GM23338 (cell line): ENCODE data around the gene FNDC3B.

Experiments used
- CREB1 ChIP-seq: fragments of 250-450 bp; sonication (Bioruptor Pico); IDR thresholded peaks from 2 replicates; pipeline ENCODE4 v1.5.0; 2020; ENCODE audit warnings: low read depth, mild to moderate bottlenecking, moderate library complexity
- CTCF ChIP-seq, 2 experiments: fragments of 200-600 bp in 1 of 2; sonication (generic) in 1 of 2; conservative IDR thresholded peaks; 2 replicates each; pipeline versions ENCODE4 v1.5.1 to v1.6.1; 2016 to 2017; ENCODE audit warnings: antibody characterized with exemption in 2 of 2, low read depth in 2 of 2, mild to moderate bottlenecking in 2 of 2, moderate library complexity in 1 of 2
- EZH2 ChIP-seq: fragments of 200-600 bp; sonication (generic); IDR thresholded peaks from one replicate; pipeline ENCODE4 v1.8.0; 2017; ENCODE audit warnings: antibody characterized with exemption, mild to moderate bottlenecking, low read depth; ENCODE audit not compliant: unreplicated experiment
- EZH2phosphoT487 ChIP-seq: fragments of 200-600 bp; sonication (generic); IDR thresholded peaks from one replicate; pipeline ENCODE4 v1.8.1; 2018; ENCODE audit warnings: antibody characterized with exemption; ENCODE audit not compliant: unreplicated experiment
- JUNB ChIP-seq: IDR thresholded peaks from one replicate; pipeline ENCODE4 v1.6.1; 2016; ENCODE audit warnings: antibody characterized with exemption; ENCODE audit not compliant: unreplicated experiment
- NANOG ChIP-seq: IDR thresholded peaks from 2 replicates; pipeline ENCODE4 v1.6.1; 2016; ENCODE audit warnings: antibody characterized with exemption, borderline replicate concordance
- POLR2AphosphoS5 ChIP-seq: IDR thresholded peaks from 2 replicates; pipeline ENCODE4 v1.6.1; 2016; ENCODE audit warnings: antibody characterized with exemption, low read depth
- STAT1 ChIP-seq: IDR thresholded peaks from one replicate; pipeline ENCODE4 v1.6.1; 2016; ENCODE audit warnings: antibody characterized with exemption; ENCODE audit not compliant: unreplicated experiment
- ZNF331 ChIP-seq: fragments of 250-450 bp; sonication (Bioruptor Pico); IDR thresholded peaks from 2 replicates; pipeline ENCODE4 v1.5.0; 2020; ENCODE audit warnings: low read depth, mild to moderate bottlenecking, moderate library complexity
- TF ChIP-seq, protein P1 (sequence below): IDR thresholded peaks from one replicate; pipeline ENCODE4 v1.6.1; 2018; ENCODE audit warnings: antibody characterized with exemption; ENCODE audit not compliant: unreplicated experiment
- TF ChIP-seq, protein P2 (sequence below): IDR thresholded peaks from 2 replicates; pipeline ENCODE4 v1.6.1; 2016; ENCODE audit warnings: antibody characterized with exemption

- no peak for TF ChIP-seq CTCF (conservative IDR thresholded peaks at IDR 0.05; ENCODE audit: low read depth in 2 of 2)
- TF ChIP-seq JUNB, result no peak
- no peak for TF ChIP-seq EZH2
- no peak for TF ChIP-seq POLR2AphosphoS5
- TF ChIP-seq, protein P1, sequence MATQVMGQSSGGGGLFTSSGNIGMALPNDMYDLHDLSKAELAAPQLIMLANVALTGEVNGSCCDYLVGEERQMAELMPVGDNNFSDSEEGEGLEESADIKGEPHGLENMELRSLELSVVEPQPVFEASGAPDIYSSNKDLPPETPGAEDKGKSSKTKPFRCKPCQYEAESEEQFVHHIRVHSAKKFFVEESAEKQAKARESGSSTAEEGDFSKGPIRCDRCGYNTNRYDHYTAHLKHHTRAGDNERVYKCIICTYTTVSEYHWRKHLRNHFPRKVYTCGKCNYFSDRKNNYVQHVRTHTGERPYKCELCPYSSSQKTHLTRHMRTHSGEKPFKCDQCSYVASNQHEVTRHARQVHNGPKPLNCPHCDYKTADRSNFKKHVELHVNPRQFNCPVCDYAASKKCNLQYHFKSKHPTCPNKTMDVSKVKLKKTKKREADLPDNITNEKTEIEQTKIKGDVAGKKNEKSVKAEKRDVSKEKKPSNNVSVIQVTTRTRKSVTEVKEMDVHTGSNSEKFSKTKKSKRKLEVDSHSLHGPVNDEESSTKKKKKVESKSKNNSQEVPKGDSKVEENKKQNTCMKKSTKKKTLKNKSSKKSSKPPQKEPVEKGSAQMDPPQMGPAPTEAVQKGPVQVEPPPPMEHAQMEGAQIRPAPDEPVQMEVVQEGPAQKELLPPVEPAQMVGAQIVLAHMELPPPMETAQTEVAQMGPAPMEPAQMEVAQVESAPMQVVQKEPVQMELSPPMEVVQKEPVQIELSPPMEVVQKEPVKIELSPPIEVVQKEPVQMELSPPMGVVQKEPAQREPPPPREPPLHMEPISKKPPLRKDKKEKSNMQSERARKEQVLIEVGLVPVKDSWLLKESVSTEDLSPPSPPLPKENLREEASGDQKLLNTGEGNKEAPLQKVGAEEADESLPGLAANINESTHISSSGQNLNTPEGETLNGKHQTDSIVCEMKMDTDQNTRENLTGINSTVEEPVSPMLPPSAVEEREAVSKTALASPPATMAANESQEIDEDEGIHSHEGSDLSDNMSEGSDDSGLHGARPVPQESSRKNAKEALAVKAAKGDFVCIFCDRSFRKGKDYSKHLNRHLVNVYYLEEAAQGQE, result no peak
- no peak for TF ChIP-seq STAT1
- no peak for TF ChIP-seq EZH2phosphoT487
- no peak for TF ChIP-seq CREB1
- TF ChIP-seq, protein P2, sequence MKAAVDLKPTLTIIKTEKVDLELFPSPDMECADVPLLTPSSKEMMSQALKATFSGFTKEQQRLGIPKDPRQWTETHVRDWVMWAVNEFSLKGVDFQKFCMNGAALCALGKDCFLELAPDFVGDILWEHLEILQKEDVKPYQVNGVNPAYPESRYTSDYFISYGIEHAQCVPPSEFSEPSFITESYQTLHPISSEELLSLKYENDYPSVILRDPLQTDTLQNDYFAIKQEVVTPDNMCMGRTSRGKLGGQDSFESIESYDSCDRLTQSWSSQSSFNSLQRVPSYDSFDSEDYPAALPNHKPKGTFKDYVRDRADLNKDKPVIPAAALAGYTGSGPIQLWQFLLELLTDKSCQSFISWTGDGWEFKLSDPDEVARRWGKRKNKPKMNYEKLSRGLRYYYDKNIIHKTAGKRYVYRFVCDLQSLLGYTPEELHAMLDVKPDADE, result no peak
- no peak for TF ChIP-seq NANOG
- TF ChIP-seq ZNF331 (CRISPR knock-in tag), result no peak
These were observed 18.2 kb upstream of the FNDC3B start for GRCh38 chr3:172021164-172021563.
